IMR-90 (cell line): Measurements from ENCODE around the gene ATOSA. TPM values are rescaled to one million over a fixed set of nuclear protein-coding genes. Genes with fewer than 3 reads are reported as not detected.

Experiments
- ATAC-seq: fragments of 200-7000 bp; cut with Tn5 transposase; 2 replicates; pipeline ENCODE4 v1.9.1; 2020; ENCODE audit warnings: low read depth, mild to moderate bottlenecking, moderate library complexity
- BruUV-seq: library from RNA; stranded (reverse); fragments of 400-500 nt; replicated peaks from 2 replicates; lab custom pipeline; 2021; lab: Mats Ljungman, UMichigan
- CTCF ChIA-PET: fragments of 300-600 bp; formaldehyde crosslinking; extraction: SDS; loops from one replicate; lab custom pipeline; 2021; ENCODE audit warnings: antibody characterized with exemption; lab: Yijun Ruan, JAX
- POLR2A ChIA-PET: fragments of 300-600 bp; sonication (Branson Sonifier 250); formaldehyde crosslinking; loops from one replicate; lab custom pipeline; 2022; ENCODE audit warnings: antibody characterized with exemption; ENCODE audit not compliant: unreplicated experiment; lab: Charles Lee
- DNase-seq: peaks from one replicate; pipeline ENCODE4 v3.0.0; 2013
- H2AFZ ChIP-seq: replicated peaks from 2 replicates; pipeline ENCODE3; 2013; ENCODE audit warnings: low read length, mild to moderate bottlenecking; ENCODE audit not compliant: poor library complexity
- H2AK5ac ChIP-seq: 2 replicates; pipeline ENCODE4 v1.6.1; 2013; ENCODE audit warnings: low read depth, low read length, inconsistent platforms
- H2AK9ac ChIP-seq: replicated peaks from 2 replicates; pipeline ENCODE3; 2013; ENCODE audit warnings: mild to moderate bottlenecking, low read depth, low read length, moderate library complexity; ENCODE audit not compliant: poor library complexity
- H2BK120ac ChIP-seq: 2 replicates; pipeline ENCODE4 v1.6.1; 2013; ENCODE audit warnings: low read depth, low read length, inconsistent platforms
- H2BK15ac ChIP-seq: 3 replicates; pipeline ENCODE4 v1.6.1; 2013; ENCODE audit warnings: low read depth, low read length, inconsistent platforms
- H2BK20ac ChIP-seq: 2 replicates; pipeline ENCODE4 v1.6.1; 2013; ENCODE audit warnings: low read depth, mild to moderate bottlenecking, inconsistent platforms, low read length, moderate library complexity
- H2BK5ac ChIP-seq: 2 replicates; pipeline ENCODE4 v1.6.1; 2013; ENCODE audit warnings: mild to moderate bottlenecking, low read depth, low read length, inconsistent platforms; ENCODE audit not compliant: poor library complexity, severe bottlenecking
- H3K14ac ChIP-seq: replicated peaks from 2 replicates; pipeline ENCODE4 v1.6.1; 2013; ENCODE audit warnings: low read depth, low read length, inconsistent platforms
- H3K18ac ChIP-seq: 2 replicates; pipeline ENCODE4 v1.6.1; 2013; ENCODE audit warnings: low read depth, low read length, control low read depth
- H3K23ac ChIP-seq: 2 replicates; pipeline ENCODE4 v1.6.1; 2013; ENCODE audit warnings: low read depth, low read length, inconsistent platforms
- H3K27ac ChIP-seq: 2 replicates; pipeline ENCODE4 v1.5.1; 2013; ENCODE audit warnings: mild to moderate bottlenecking, control low read depth, low read length; ENCODE audit not compliant: insufficient read depth
- H3K27me3 ChIP-seq: 2 replicates; pipeline ENCODE4 v1.6.1; 2013; ENCODE audit warnings: low read length; ENCODE audit not compliant: control insufficient read depth, insufficient read depth
- H3K36me3 ChIP-seq: 2 replicates; pipeline ENCODE4 v1.6.1; 2013; ENCODE audit warnings: low read length, mixed read lengths; ENCODE audit not compliant: control insufficient read depth, insufficient read depth
- H3K4ac ChIP-seq: 2 replicates; pipeline ENCODE4 v1.6.1; 2013; ENCODE audit warnings: low read depth, low read length, inconsistent platforms
- H3K4me1 ChIP-seq: 2 replicates; pipeline ENCODE4 v1.6.1; 2013; ENCODE audit warnings: low read length, mixed read lengths; ENCODE audit not compliant: control insufficient read depth, insufficient read depth
- H3K4me2 ChIP-seq: 2 replicates; pipeline ENCODE4 v1.6.1; 2013; ENCODE audit warnings: low read depth, mild to moderate bottlenecking, control low read depth, low read length, moderate library complexity
- H3K4me3 ChIP-seq: 2 replicates; pipeline ENCODE4 v1.5.1; 2013; ENCODE audit warnings: low read depth, mild to moderate bottlenecking, control low read depth, low read length, moderate library complexity; ENCODE audit not compliant: insufficient read depth
- H3K56ac ChIP-seq: 2 replicates; pipeline ENCODE4 v1.6.1; 2013; ENCODE audit warnings: low read length, inconsistent platforms; ENCODE audit not compliant: insufficient read depth; ENCODE audit errors: extremely low read depth
- H3K79me1 ChIP-seq, 2 experiments: 2 replicates each; pipeline ENCODE4 v1.6.1; 2013; ENCODE audit warnings: low read length in 2 of 2, inconsistent platforms in 1 of 2, low read depth in 1 of 2
- H3K9ac ChIP-seq: 2 replicates; pipeline ENCODE4 v1.6.1; 2013; ENCODE audit warnings: low read depth, low read length, control low read depth
- H3K9me1 ChIP-seq: 2 replicates; pipeline ENCODE4 v1.6.1; 2013; ENCODE audit warnings: low read length, inconsistent platforms; ENCODE audit not compliant: insufficient read depth
- H3K9me3 ChIP-seq: 2 replicates; pipeline ENCODE4 v1.6.1; 2013; ENCODE audit warnings: low read length; ENCODE audit not compliant: control insufficient read depth, insufficient read depth
- H4K20me1 ChIP-seq: 2 replicates; pipeline ENCODE4 v1.6.1; 2013; ENCODE audit warnings: low read length, inconsistent platforms; ENCODE audit not compliant: insufficient read depth
- H4K5ac ChIP-seq: 2 replicates; pipeline ENCODE4 v1.6.1; 2013; ENCODE audit warnings: mild to moderate bottlenecking, low read depth, low read length, control low read depth
- H4K8ac ChIP-seq, 2 experiments: 2 replicates each; pipeline ENCODE4 v1.6.1; 2013; ENCODE audit warnings: low read depth in 2 of 2, low read length in 2 of 2, control low read depth in 1 of 2, inconsistent platforms in 1 of 2
- H4K91ac ChIP-seq: 2 replicates; pipeline ENCODE4 v1.6.1; 2013; ENCODE audit warnings: low read depth, low read length, inconsistent platforms; ENCODE audit not compliant: insufficient read depth
- BHLHE40 ChIP-seq: fragments of 150-350 bp; IDR thresholded peaks from 2 replicates; pipeline ENCODE4 v1.6.1; 2016; ENCODE audit warnings: mild to moderate bottlenecking, low read depth, low read length
- CHD1 ChIP-seq: IDR thresholded peaks from 2 replicates; pipeline ENCODE4 v1.6.1; 2012; ENCODE audit warnings: low read depth, low read length, improper control_type of control experiment
- CTCF ChIP-seq: conservative IDR thresholded peaks from 2 replicates; pipeline ENCODE4 v1.5.1; 2012; ENCODE audit warnings: mild to moderate bottlenecking, low read depth, low read length, improper control_type of control experiment
- ELK1 ChIP-seq: fragments of 150-350 bp; IDR thresholded peaks from 2 replicates; pipeline ENCODE4 v1.6.1; 2016; ENCODE audit warnings: low read depth, mild to moderate bottlenecking, low read length, moderate library complexity, borderline replicate concordance
- FOS ChIP-seq: fragments of 150-350 bp; IDR thresholded peaks from 2 replicates; pipeline ENCODE4 v1.6.1; 2016; ENCODE audit warnings: low read depth, low read length
- MAFK ChIP-seq: IDR thresholded peaks from 2 replicates; pipeline ENCODE4 v1.6.1; 2012; ENCODE audit warnings: low read depth, low read length, improper control_type of control experiment
- MAZ ChIP-seq: IDR thresholded peaks from 2 replicates; pipeline ENCODE4 v1.6.1; 2012; ENCODE audit warnings: low read depth, mild to moderate bottlenecking, low read length, improper control_type of control experiment, moderate library complexity, borderline replicate concordance
- MXI1 ChIP-seq: IDR thresholded peaks from 2 replicates; pipeline ENCODE4 v1.6.1; 2012; ENCODE audit warnings: low read depth, mild to moderate bottlenecking, low read length, moderate library complexity, borderline replicate concordance
- NFE2L2 ChIP-seq: fragments of 150-350 bp; IDR thresholded peaks from 2 replicates; pipeline ENCODE4 v1.6.1; 2016; ENCODE audit warnings: low read depth, mild to moderate bottlenecking, low read length
- POLR2A ChIP-seq: IDR thresholded peaks from 2 replicates; pipeline ENCODE4 v1.6.1; 2012; ENCODE audit warnings: mild to moderate bottlenecking, low read depth, low read length
- RAD21 ChIP-seq: IDR thresholded peaks from 2 replicates; pipeline ENCODE4 v1.6.1; 2012; ENCODE audit warnings: low read length, improper control_type of control experiment
- RFX5 ChIP-seq: IDR thresholded peaks from 2 replicates; pipeline ENCODE4 v1.8.0; 2012; ENCODE audit warnings: low read depth, mild to moderate bottlenecking, low read length, moderate library complexity
- SMC3 ChIP-seq: fragments of 150-350 bp; IDR thresholded peaks from 2 replicates; pipeline ENCODE4 v1.6.1; 2016; ENCODE audit warnings: low read depth, mild to moderate bottlenecking, antibody characterized with exemption, low read length, moderate library complexity
- USF2 ChIP-seq: fragments of 150-350 bp; IDR thresholded peaks from 2 replicates; pipeline ENCODE4 v1.6.1; 2017; ENCODE audit warnings: mild to moderate bottlenecking, antibody characterized with exemption, low read length, low read depth
- WGBS, 2 experiments: methylation state at CpG; one replicate each; pipeline versions ENCODE4 v1.1.5 to v1.1.7; 2013; ENCODE audit warnings: missing lambda C conversion rate in 2 of 2; ENCODE audit not compliant: insufficient read length in 1 of 2; ENCODE audit errors: extremely low coverage in 2 of 2; 5-methylcytosine and 5-hydroxymethylcytosine counted together
- dilution Hi-C: fragments of 300-500 bp; cut with HindIII; formaldehyde crosslinking; loops from one replicate; pipeline ENCODE4 v1.14.3; 2018; ENCODE audit warnings: low sequenced_read_pairs; ENCODE audit not compliant: unreplicated experiment
- in situ Hi-C: fragments of 300-500 bp; cut with MboI; formaldehyde crosslinking; loops from 3 replicates; pipeline ENCODE4 v1.14.3; 2019; ENCODE audit warnings: low sequenced_read_pairs, inconsistent platforms, mixed read lengths
- intact Hi-C: fragments of 100-400 bp; cut with micrococcal nuclease; formaldehyde crosslinking; loops from 2 replicates; pipeline ENCODE4 v1.10.0; 2022
- polyA plus RNA-seq, 3 experiments: library from polyadenylated mRNA; depleted of rRNA; stranded (reverse); fragments of >200 nt; gene quantifications; 2 replicates each; pipeline ENCODE4 v1.2.3, GENCODE V29; 2012; ENCODE audit warnings: low replicate concordance in 1 of 3
- total RNA-seq: library from RNA; depleted of rRNA; stranded (reverse); fragments of >200 nt; gene quantifications from 2 replicates; pipeline ENCODE4 v1.2.3, GENCODE V29; 2012

ATOSA gene
- total and polyA plus RNA-seq, 2 of the 4 experiments (the other 2 are of a cell fraction), result 13.2 to 17.2 TPM

GRCh38 chr15:52663536-52664294, 15.5 kb downstream of the ATOSA start:
- H3K4ac ChIP-seq, result no peak overlapping the region
- BruUV-seq, result no TSS peak
- no peak overlapping the region for H4K91ac ChIP-seq
- intact Hi-C loops, result no loop called here
- H3K9me3 ChIP-seq, result no peaks in the 10 kb centered on the region
- dilution Hi-C loops, result no loop called here
- 0 out of 2 replicates have a peak overlapping the region, but pooled peaks have one; percentile 23 for H2BK20ac ChIP-seq
- H3K23ac ChIP-seq, result no peak overlapping the region
- H3K9me1 ChIP-seq, result no peaks in the 10 kb centered on the region
- no peak overlapping the region for H2AK5ac ChIP-seq
- H2AFZ ChIP-seq, result no peak overlapping the region
- H3K4me1 ChIP-seq, result no peaks in the 10 kb centered on the region
- H4K5ac ChIP-seq, result peak overlapping the region; percentile 19; the same call in 1 of the 2 replicates
- POLR2A ChIA-PET, result interaction anchor here (0.6 kb wide), 1 partner anchor 69 kb away, joined by 6 read pairs; no protein-coding TSS in a partner anchor
- peak overlapping the region; percentile 93; the same call in 1 of the 2 replicates for H3K18ac ChIP-seq
- H2BK5ac ChIP-seq, result no peak overlapping the region
- in situ Hi-C loops, result loop anchor here (25.0 kb wide), 1 partner anchor 651 kb away; the partner anchor contains the start of gene MAPK6
- no peak overlapping the region for H3K4me2 ChIP-seq
- no peaks in the 10 kb centered on the region for H4K20me1 ChIP-seq
- H2BK15ac ChIP-seq, result no peak overlapping the region
- TF ChIP-seq USF2 (no peak), POLR2A (no peak), FOS (no peak), CTCF (no peak), BHLHE40 (no peak), ELK1 (no peak), RAD21 (no peak), CHD1 (no peak), MAFK (no peak), MXI1 (no peak), SMC3 (no peak), NFE2L2 (no peak), RFX5 (no peak), MAZ (no peak)
- no peak overlapping the region for H2AK9ac ChIP-seq
- no peak overlapping the region for H3K14ac ChIP-seq
- no peak overlapping the region for H3K4me3 ChIP-seq
- no peak overlapping the region for H3K56ac ChIP-seq
- ATAC-seq, result no peak
- CTCF ChIA-PET, result no interaction called here
- H2BK120ac ChIP-seq, result no peak overlapping the region
- DNase-seq, result no peak
- no peak overlapping the region for H3K9ac ChIP-seq
- H3K27me3 ChIP-seq, result no peaks in the 10 kb centered on the region
- H4K8ac ChIP-seq, result peak overlapping the region in 1 of 2 experiments; percentile 49; a peak in 2 of 4 replicates
- WGBS, 2 experiments, result 100% methylated on average over 1 of the region's 3 CpGs; no CpG with 5 or more reads in 1 of the 2 experiments
- H3K27ac ChIP-seq, result no peak overlapping the region; the same call in 1 of the 2 replicates
- peaks cover 8% of the 10 kb centered on the region for H3K36me3 ChIP-seq
- H3K79me1 ChIP-seq, result peaks cover 0 to 3% of the 10 kb centered on the region in 2 experiments; a peak in 1 of 4 replicates
